Midbrain (tissue), 1 donor: ENCODE data around the gene JAKMIP1.

Source experiments
- DNase-seq: peaks from one replicate; lab custom pipeline; 2025; lab: John Stamatoyannopoulos, UW

Gene JAKMIP1

DNA sequence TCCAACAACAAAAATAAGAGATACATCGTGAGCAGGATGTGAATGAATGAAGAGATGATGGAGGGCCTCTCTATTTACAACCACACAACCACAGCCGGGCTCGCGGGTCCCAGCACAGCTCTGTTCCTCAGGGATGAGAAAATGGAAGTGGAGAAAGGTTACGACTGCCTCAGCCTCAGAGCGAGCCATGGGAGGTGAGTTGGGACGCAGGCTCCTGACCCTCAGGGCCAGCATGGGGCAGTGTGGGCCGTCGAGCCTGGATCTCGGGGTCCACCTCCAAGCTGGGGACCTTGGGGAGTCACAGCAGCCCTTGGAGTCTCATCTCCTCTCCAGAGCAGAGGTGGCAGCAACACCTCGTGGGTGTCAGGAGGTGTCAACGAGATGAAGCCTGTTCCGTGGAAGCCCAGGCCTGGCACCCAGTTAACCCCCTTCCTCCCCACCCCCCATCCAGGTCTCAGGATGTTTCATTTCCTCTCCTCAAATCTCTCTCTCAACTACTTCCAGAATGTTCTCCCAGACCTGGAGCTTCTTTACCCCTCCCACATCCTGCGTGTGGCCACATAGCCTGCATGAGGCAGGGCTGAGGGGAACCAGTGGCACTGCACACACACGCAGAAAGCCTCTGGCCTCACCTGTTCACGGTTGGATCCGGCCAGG, 208.1 kb downstream of the JAKMIP1 start:
- no peak for DNase-seq

- DNase-seq = no peak
These were observed 208.9 kb downstream of the JAKMIP1 start for GRCh38 chr4:5991405-5991804.

DNA sequence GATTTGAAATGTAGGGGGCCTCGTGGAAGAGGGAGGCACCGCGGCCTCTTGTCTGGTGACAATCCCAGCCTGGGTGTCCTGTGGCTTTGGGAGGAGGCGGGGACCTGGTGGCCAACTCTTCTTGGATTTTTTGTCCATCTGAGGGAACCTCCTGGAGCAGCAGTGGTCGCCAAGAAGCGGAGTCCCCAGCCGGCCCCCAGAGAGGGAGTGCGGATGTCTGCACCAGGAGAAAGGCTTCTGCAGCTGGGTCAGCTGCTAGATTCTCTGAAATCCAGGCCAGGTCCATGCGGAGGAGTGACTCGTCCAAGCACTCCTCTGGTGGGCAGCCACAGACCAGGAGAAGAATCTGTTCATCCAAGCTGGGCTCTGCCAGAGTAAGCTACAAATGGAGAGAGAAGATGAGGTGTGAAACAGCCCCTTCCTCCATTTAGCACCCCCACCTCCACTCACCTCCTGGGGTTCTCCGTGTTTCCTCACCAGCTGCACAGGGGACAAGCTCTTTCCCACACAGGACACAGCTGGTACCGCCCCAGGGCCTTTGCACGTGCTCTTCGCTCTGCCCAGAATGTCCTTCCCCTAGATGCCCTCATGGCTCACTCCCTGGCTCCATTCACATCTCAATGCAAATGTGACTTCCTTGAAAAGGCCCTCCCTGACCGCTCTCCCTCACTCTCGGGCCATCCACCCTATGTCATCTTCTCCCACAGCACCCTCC, 209.7 kb downstream of the JAKMIP1 start:
- no peak for DNase-seq

GRCh38 chr4:5989236-5990225, 210.8 kb downstream of the JAKMIP1 start:
- DNase-seq = no peak

DNA sequence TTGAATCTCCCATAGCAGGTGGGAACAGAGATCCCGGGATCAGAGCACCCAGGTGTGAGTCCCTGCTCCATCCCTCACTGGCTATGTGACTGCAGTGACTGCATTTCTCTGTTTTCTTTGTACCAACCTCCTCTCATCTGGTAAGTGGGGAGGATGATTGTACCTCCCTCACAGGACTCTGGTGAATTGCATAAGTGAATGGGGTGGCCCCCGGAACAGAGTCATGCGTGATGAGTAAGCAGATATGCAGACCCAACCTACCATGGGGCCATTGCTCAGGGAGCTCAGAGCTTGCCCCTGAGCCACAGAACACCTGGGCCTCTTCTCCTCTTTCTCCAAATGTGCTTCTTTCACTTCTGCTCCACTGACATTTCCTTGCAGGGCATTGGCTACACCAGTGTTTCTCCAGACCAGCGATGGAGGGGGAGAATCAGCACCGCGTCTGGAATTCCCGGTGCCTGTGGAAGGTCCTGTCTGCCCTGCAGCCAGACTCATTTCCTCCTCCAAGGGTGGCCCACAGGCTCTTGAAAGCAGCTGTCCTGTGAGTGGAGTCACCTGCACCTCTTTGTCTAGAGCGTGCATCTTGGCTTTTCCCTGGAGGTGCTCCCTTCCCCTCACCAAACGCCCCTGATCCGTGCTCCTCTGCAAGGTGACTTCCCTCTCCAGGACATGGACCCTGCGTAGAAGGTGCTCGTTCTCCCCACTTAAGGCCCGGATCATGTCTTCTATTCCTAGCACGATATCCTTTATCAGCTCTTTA, 212.1 kb downstream of the JAKMIP1 start:
- no peak for DNase-seq

- DNase-seq = no peak
These were observed 215.5 kb downstream of the JAKMIP1 start for GRCh38 chr4:5984843-5985242.

GRCh38 chr4:5982156-5982973, 218.0 kb downstream of the JAKMIP1 start:
- no peak for DNase-seq

- no peak for DNase-seq
These were observed 219.8 kb downstream of the JAKMIP1 start for GRCh38 chr4:5980436-5981155.

- no peak for DNase-seq
These were observed 220.4 kb downstream of the JAKMIP1 start for GRCh38 chr4:5979981-5980380.

DNA sequence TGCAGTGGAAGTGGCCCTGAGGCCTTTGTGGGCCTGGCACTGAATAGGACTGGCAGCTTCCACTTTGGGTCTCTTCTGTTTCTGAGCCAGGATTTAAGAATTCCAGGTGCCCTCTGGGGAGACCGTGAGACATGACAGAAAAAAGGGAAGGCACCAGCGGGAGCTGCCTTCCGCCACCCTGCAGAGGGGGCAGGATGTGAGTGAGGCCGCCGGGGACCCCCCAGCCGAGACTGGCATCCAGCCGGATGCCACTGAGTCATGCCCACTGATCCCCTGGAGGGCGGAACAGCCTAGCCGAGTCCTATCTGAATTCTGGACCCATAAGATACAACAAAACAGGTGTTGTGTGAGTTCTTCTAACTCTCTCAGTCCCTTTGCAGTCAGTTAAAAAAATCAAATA, 223.4 kb downstream of the JAKMIP1 start:
- no peak for DNase-seq

DNA sequence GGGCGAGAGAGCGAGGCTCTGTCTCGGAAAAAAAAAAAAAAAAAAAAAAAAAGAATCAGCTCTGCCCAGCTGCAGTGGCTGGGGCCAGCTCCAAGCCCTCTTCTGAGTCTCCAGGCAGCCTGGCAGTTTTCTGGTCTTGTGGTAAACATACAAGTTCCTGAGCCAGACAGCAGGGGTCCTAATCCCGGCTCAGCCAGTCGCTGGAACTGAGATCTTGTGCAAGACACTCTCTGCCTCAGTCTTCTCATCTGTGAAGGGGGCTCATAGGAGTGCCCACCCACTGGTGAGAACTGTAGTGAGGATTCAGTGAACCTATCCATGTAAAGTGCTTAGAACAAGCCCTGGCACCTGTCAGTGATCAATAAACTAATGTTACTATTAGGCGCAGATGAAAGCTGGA, 223.9 kb downstream of the JAKMIP1 start:
- DNase-seq = no peak
